T-helper 22 cell (primary cell): ENCODE results near the gene CCDC182.

Experiments used
- DNase-seq: peaks from one replicate; pipeline ENCODE4 v3.0.0-alpha.2; 2020; ENCODE audit warnings: low read depth

Gene CCDC182

DNA sequence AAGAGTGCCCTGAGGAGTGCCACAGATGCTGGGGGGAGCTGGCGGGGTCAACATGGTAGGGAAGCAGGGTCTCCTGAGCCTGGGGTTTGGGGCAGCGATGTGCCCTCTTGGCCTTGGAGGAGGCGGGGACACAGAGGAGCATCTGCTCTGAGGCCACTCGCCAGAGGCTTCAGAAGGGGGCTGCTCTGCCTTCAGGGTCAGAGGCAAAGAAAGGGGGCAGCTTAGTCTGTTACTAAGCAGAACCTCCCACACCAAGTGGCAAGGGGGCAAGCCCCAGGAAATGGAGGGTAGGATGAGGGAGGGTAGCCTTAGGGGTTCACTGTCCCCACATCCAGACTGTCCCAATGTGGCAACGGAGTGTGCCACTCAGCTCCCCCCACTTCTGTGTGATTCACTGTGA, 18.3 kb downstream of the CCDC182 start:
- DNase-seq = no peak

GRCh38 chr17:57726213-57726790, 18.8 kb downstream of the CCDC182 start:
- DNase-seq = no peak

DNA sequence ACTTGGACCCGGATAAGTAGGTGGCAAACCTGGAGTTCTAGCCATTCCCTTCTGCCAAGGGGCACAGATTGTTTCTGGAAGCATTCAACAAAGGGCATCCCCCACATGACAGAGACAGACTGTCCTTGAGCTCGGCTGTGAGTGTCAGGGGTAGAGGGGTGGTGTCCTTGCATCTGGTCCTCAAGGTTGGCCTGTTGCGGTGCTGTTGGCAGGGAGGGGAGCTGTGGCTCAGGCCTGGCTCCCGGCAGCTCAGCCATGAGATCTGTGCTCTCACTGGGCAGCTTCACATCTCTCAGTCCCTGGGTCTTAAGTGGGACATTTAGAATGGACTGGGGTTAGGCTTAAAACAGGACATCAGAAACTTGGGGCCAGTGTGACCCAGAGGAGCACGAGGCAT, 20.4 kb downstream of the CCDC182 start:
- DNase-seq = no peak

- DNase-seq = no peak
These were observed 20.9 kb downstream of the CCDC182 start for GRCh38 chr17:57724026-57724728.

DNA sequence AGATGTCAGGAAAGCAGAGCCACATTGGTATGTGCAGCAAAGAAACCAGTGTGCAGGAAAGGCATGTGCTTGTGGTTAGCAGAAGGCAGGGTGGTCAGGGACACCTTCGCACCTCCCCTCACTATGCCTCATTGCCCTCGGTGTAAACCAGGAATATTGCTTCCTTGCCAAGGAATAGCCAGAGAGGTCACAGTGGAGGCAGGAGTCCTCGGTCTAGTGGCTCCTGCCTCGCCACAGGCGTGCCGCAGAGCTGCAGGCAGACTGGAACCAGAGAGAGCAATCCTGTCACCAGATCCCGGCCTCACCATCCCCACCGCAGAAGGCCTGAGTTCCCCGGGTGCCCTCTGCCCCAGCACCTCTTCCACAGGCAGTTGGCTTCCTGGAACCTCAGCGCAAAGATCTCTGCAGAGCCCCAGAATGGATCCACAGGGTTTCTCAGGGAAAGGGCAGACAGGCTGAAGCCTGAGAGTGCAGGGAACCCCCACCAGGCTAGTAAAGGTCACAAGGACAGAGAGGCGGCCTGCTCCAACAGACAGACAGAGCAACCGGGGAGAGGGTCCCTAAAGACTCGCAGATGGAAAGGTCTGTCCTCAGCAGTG, 21.6 kb downstream of the CCDC182 start:
- no peak for DNase-seq

DNA sequence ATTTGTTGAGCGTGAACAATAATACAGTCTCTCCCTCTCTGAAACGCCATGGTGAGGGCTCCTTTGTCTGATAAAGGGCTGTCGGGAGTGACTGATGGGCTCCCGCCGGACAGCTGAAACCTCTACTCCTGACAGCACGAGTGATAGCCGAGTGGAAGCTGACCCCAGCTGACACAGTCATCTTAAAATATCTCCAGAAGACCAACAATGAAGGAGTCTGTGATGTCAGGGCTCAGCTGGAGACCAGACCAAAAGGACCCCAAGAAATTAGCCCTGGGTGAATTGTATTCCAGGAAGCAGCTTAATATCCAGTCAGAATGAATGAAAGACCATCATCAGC, 22.4 kb downstream of the CCDC182 start:
- DNase-seq = no peak

- no peak for DNase-seq
These were observed 23.0 kb downstream of the CCDC182 start for GRCh38 chr17:57721967-57722703.

DNA sequence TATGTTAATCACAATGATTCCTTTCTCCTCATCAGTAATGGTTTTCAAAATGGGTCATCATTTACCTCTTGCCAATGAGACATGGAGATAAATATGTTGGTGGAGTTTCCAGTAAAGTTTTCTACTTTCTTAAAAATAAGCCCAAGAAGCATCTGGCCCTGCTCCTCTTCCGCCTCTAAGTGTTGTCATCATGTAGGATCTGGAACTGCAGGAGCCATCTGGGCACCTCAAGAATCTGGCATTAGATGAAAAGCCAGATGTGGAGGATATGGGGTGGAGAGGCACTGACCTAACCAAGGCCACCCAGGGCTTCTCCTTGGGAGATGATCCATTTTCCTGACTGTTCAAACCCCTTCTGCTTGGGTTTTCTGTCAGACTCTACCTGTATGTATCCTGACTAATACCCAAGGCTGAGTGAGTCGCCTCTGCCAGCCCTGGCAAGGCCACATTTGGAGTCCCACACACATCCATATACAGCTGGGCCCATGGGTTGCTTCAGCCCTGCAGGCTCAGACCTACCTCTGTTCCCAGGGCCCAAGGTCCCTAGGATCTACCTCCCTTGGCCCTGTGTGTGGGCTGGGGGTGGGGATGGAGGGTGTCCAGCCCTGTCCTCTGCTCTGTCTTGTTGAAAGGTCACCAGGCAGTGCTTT, 24.6 kb downstream of the CCDC182 start:
- no peak for DNase-seq

- no peak for DNase-seq
These were observed 26.2 kb downstream of the CCDC182 start for GRCh38 chr17:57718878-57719277.

GRCh38 chr17:57715981-57716380, 29.1 kb downstream of the CCDC182 start:
- DNase-seq = no peak

- DNase-seq = no peak
These were observed 30.4 kb downstream of the CCDC182 start for GRCh38 chr17:57714665-57715180.

DNA sequence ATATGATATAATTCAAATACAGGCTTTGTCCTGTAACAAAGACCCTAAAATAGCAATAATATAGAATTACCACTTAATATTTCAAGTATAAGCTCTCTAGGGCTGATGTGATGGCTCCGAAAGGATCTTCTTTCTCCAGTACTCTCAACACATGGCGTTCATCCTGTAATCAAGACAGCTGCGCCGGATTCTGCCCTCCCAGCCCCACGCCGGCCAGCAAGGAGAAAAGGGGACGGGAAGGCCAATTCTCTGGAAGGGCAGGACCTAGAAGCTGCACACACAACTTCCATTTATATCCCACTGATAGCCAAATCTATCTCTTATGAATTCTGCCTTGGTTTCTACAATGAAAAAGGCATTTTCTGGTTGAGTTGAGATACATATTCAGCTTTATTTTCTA, 32.0 kb downstream of the CCDC182 start:
- DNase-seq = no peak

DNA sequence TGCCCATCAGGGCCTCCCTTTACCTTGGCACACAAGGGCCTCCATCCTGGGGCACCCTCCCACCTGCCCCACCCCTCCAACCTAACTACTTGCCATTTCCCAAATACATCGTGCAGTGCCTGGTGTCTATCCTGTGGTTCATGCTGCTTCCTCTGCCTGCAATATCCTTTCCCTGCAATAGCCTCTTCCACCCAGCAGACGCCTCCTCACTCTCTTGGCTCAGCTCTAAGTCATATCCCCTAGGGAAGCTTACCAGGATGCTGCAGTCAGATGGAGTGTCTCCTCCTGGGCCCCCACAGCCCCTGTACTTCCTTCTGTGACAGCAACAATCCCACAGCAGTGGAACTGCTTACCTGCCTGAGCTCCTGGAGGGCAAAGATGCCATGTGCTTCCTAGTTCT, 36.7 kb downstream of the CCDC182 start:
- DNase-seq = no peak

- no peak for DNase-seq
These were observed 37.2 kb downstream of the CCDC182 start for GRCh38 chr17:57707892-57708291.

DNA sequence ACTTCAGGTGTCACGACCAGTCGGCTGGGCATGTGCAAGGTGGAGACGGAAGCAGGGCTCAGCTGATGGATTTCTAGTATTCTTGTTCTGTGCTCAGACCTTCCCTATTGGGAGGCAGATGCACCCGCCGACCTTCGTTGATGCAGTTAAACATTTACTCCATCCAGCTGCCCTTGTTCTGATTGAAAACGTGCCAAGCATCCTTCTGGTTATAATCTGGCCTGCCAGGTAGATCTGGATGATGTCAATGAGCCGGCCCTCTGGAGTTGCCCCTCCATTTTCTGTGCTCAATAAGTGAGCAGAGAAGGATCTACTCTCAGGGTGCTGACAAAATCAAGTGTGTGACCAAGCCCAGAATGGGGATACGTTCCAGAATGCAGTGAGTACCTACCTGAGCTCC, 38.3 kb downstream of the CCDC182 start:
- no peak for DNase-seq

DNA sequence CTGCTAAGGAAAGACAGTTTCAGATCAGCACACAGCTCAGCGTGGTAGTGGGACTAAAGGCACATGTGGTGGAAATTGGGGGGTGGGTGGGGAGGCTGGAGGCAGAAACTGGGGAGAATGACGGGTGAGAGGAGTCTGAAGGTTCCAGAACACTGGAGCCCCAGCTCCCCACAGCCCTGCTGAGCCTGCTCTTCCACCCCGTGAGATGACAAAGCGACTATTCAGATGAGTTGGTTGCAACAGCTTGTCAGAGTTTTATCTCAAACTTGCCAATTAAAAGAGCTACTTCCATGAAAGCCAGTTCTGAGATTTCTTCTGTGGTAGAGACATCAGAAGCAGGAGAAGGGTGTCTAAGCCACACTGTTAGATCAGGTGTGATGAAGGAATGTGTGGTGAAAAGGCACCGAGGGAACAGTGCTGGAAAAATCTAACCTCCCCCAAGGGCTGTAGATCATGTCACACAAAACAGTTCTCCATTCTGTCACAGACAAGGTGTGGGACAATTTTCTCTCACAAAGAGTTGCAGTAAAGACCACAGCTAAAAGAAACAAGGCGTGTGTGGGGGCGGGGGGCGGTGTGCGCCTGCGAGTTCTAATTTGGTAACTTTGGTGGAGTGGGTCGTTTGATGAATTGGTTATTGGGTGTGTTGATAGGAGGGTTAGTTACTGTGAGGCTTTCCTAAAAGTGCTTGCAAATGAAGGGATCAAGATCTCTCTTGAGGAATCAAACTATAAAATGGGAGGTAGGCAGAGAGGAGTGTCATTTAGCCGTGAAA, 39.0 kb downstream of the CCDC182 start:
- DNase-seq = no peak

DNA sequence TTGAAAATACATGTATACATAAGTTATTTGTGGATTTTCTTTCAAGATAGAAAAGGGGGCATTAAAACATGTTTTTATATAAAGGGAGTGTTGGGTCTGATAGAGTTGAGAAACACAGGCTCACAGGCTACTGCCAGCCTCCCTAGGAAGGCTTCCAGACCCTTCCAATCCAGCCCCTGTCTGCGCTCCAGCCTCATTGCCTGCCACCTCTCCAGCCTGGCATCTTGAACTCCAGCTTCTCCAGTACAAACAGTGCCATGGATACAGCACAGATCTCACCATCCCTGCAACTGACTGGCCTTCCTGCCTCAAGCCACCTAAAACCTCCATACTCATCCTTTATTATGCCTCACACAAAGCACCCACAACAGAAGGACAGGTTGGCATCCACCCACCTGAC, 40.7 kb downstream of the CCDC182 start:
- no peak for DNase-seq

- DNase-seq = no peak
These were observed 41.8 kb downstream of the CCDC182 start for GRCh38 chr17:57703273-57703672.

- DNase-seq = no peak
These were observed 44.0 kb downstream of the CCDC182 start for GRCh38 chr17:57701124-57701523.

DNA sequence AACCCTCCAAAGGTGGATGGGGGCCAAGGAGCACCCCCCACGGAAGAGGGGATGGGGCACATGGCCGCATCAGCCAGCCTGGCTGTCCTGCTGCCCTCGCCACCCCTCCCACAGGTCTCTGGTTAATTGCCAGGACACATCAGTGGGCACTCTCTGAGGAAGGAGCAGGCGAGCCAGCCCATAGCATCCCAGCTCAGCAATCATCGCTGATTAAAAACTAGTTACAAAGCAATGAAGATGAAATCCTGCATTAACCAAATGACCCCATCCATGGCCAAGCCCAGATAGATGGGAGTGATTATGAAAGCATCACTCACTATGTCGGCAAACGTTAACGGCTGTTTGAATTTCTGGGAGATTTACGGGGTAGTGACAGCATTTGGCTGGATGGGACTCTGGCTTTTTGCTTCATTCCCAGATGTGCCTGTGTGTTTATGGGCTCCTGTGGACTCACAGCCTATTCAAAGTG, 45.3 kb downstream of the CCDC182 start:
- DNase-seq = no peak

- DNase-seq = no peak
These were observed 47.0 kb downstream of the CCDC182 start for GRCh38 chr17:57697891-57698711.
